ENCODE measurements around the gene TMEM120A. TPM values are rescaled to one million over a fixed set of nuclear protein-coding genes. Genes with fewer than 3 reads are reported as not detected.

The TMEM120A gene
- total RNA-seq, 1 donor from 2014 or later = 163 TPM

- peak overlapping the region; percentile 29 for H3K4me3 ChIP-seq
Measured at GRCh38 chr7:75988568-75989499, 5.6 kb downstream of the TMEM120A start.

GRCh38 chr7:75987805-75988567 lies 6.4 kb downstream of the TMEM120A start:
- intact Hi-C loops (cut with micrococcal nuclease) = no loop called here
- Histone ChIP-seq H3K27me3 (ENCODE audit: low read depth) (no peaks in the 10 kb centered on the region), H3K9me3 (replicated peaks) (no peaks in the 10 kb centered on the region), H3K27ac (replicated peaks) (peak overlapping the region; percentile 34), H3K4me3 (no peak overlapping the region), H3K4me1 (peaks cover 55% of the 10 kb centered on the region), H3K36me3 (peaks cover 53% of the 10 kb centered on the region)
- TF ChIP-seq CTCF (IDR thresholded peaks at IDR 0.05; ENCODE audit: borderline replicate concordance) = no peak
- DNase-seq = no peak

More at GRCh38 chr7:75988568-75989499, 5.6 kb downstream of the TMEM120A start:
- H3K27me3 ChIP-seq (ENCODE audit: low read depth) = no peaks in the 10 kb centered on the region
- peaks cover 63% of the 10 kb centered on the region for H3K4me1 ChIP-seq
- peak overlapping the region; percentile 99 for H3K27ac ChIP-seq (replicated peaks)
- intact Hi-C loops (cut with micrococcal nuclease) = no loop called here
- no peaks in the 10 kb centered on the region for H3K9me3 ChIP-seq (replicated peaks)
- H3K36me3 ChIP-seq = peaks cover 45% of the 10 kb centered on the region
- peak; percentile 75 for DNase-seq
- no peak for TF ChIP-seq CTCF (IDR thresholded peaks at IDR 0.05; ENCODE audit: borderline replicate concordance)

GRCh38 chr7:75987026-75987804 lies 7.2 kb downstream of the TMEM120A start:
- Histone ChIP-seq H3K36me3 (peaks cover 61% of the 10 kb centered on the region), H3K9me3 (replicated peaks) (no peaks in the 10 kb centered on the region), H3K27me3 (ENCODE audit: low read depth) (no peaks in the 10 kb centered on the region), H3K27ac (replicated peaks) (peak overlapping the region; percentile 34), H3K4me1 (peaks cover 55% of the 10 kb centered on the region), H3K4me3 (no peak overlapping the region)
- no peak for TF ChIP-seq CTCF (IDR thresholded peaks at IDR 0.05; ENCODE audit: borderline replicate concordance)
- DNase-seq = no peak
- intact Hi-C loops (cut with micrococcal nuclease) = no loop called here

- Histone ChIP-seq H3K27ac (replicated peaks) (peak overlapping the region; percentile 34), H3K36me3 (peaks cover 70% of the 10 kb centered on the region)
Measured at GRCh38 chr7:75986147-75986781, 8.1 kb downstream of the TMEM120A start.

More at GRCh38 chr7:75986147-75986781, 8.1 kb downstream of the TMEM120A start:
- H3K27me3 ChIP-seq (ENCODE audit: low read depth) = no peaks in the 10 kb centered on the region
- H3K4me1 ChIP-seq = peaks cover 51% of the 10 kb centered on the region
- TF ChIP-seq CTCF (IDR thresholded peaks at IDR 0.05; ENCODE audit: borderline replicate concordance) = no peak
- no peaks in the 10 kb centered on the region for H3K9me3 ChIP-seq (replicated peaks)
- DNase-seq = no peak
- intact Hi-C loops (cut with micrococcal nuclease) = no loop called here
- no peak overlapping the region for H3K4me3 ChIP-seq
